Natural killer cell (primary cell): ENCODE measurements around the gene MBD3L2B. TPM values are rescaled to one million over a fixed set of nuclear protein-coding genes. Genes with fewer than 3 reads are reported as not detected.
"Not testable (repeated sequence)": the region's sequence is repeated elsewhere in the genome, so short reads cannot be mapped to it uniquely, and the experiment has no call there.

Experiments used
- ATAC-seq, 3 donors: fragments of 150-1000 bp in 2 of 3; fragments of 200-7000 bp in 1 of 3; cut with Tn5 transposase; 1 replicate in 1 of 3; 2 replicates in 2 of 3; pipeline ENCODE4 v1.10.0; 2021; ENCODE audit warnings: mild to moderate bottlenecking in 2 of 3, moderate library complexity in 2 of 3
- DNase-seq, 2 donors: peaks; one replicate each; pipeline versions ENCODE4 v3.0.0 to v3.0.0-alpha.2; 2013 to 2021; ENCODE audit warnings: mixed read lengths in 1 of 2
- H3K27ac ChIP-seq: one replicate; pipeline ENCODE4 v1.5.1; 2013; ENCODE audit warnings: mild to moderate bottlenecking, low read length
- H3K27me3 ChIP-seq: one replicate; pipeline ENCODE4 v1.6.1; 2013; ENCODE audit warnings: low read length; ENCODE audit not compliant: control insufficient read depth, insufficient read depth
- H3K36me3 ChIP-seq: one replicate; pipeline ENCODE4 v1.6.1; 2013; ENCODE audit warnings: low read length; ENCODE audit not compliant: control insufficient read depth, insufficient read depth
- H3K4me1 ChIP-seq: one replicate; pipeline ENCODE4 v1.6.1; 2013; ENCODE audit warnings: low read length; ENCODE audit not compliant: control insufficient read depth, insufficient read depth
- H3K4me3 ChIP-seq: one replicate; pipeline ENCODE4 v1.5.1; 2013; ENCODE audit warnings: low read length
- H3K9me3 ChIP-seq: one replicate; pipeline ENCODE4 v1.6.1; 2013; ENCODE audit warnings: low read length; ENCODE audit not compliant: control insufficient read depth, insufficient read depth
- H3K27ac Mint-ChIP-seq, 2 donors: one replicate each; pipeline ENCODE4 v1.8.0; 2022; ENCODE audit warnings: mild to moderate bottlenecking in 2 of 2, mixed read lengths in 2 of 2, moderate library complexity in 1 of 2
- H3K27me3 Mint-ChIP-seq, 2 donors: one replicate each; pipeline ENCODE4 v1.8.0; 2022; ENCODE audit warnings: low read depth in 2 of 2, mixed read lengths in 2 of 2
- H3K36me3 Mint-ChIP-seq: one replicate; pipeline ENCODE4 v1.8.0; 2022; ENCODE audit warnings: mixed read lengths
- H3K4me1 Mint-ChIP-seq, 2 donors: one replicate each; pipeline ENCODE4 v1.8.0; 2022; ENCODE audit warnings: mixed read lengths in 2 of 2
- H3K4me3 Mint-ChIP-seq: one replicate; pipeline ENCODE4 v1.8.0; 2022; ENCODE audit warnings: mild to moderate bottlenecking, moderate library complexity, mixed read lengths
- H3K9me3 Mint-ChIP-seq, 2 donors: one replicate each; pipeline ENCODE4 v1.8.0; 2022; ENCODE audit warnings: mixed read lengths in 2 of 2
- WGBS: methylation state at CpG from one replicate; pipeline ENCODE4 v1.1.7; 2013; ENCODE audit warnings: missing lambda C conversion rate; ENCODE audit not compliant: insufficient coverage; 5-methylcytosine and 5-hydroxymethylcytosine counted together
- intact Hi-C: fragments of 100-400 bp; cut with micrococcal nuclease; formaldehyde crosslinking; loops from one replicate; pipeline ENCODE4 v1.14.2; 2022
- total RNA-seq, 4 donors: library from RNA; stranded (reverse); fragments of 120-200 nt in 1 of 4; gene quantifications; one replicate each; pipeline versions ENCODE4 v1.2.3 to v1.2.4, GENCODE V29; 2013 to 2022
- TF ChIP-seq, protein P1 (sequence below): fragments of 200-600 bp; IDR thresholded peaks from one replicate; pipeline ENCODE4 v1.8.0; 2022; ENCODE audit warnings: antibody characterized with exemption

The MBD3L2B gene
- total RNA-seq, result not detected
- total RNA-seq (2013), result not detected

DNA sequence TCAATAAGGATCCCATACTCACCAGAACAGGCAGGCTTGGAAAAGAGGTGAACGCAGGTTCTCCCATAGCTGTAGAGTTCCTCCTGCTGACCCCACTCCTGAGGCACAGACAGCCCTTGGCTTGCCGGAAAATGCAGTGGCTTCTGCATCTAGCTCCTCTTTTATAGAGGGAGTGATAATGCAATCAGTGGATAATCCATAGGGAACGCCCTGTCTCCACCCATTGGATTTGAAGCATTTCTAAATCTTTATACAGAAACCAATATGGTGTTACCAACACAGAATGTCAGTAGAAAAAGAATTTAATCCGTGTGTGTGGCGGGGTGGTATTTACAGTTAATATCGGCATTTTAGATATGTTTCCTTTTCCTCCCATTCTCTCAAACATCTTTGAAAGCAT is at the start of gene MBD3L2B:
TSS of gene MBD3L2B (minus strand) at position 101 of the 400 bp plus-strand sequence. CDS start at position 67, 34 bp downstream.
- H3K4me1 Mint-ChIP-seq, H3K27ac Mint-ChIP-seq, H3K4me3 Mint-ChIP-seq, H3K9me3 Mint-ChIP-seq, H3K4me1 ChIP-seq, H3K9me3 ChIP-seq, ATAC-seq, H3K36me3 ChIP-seq, H3K27me3 ChIP-seq, H3K36me3 Mint-ChIP-seq, H3K27me3 Mint-ChIP-seq, H3K4me3 ChIP-seq, intact Hi-C loops, H3K27ac ChIP-seq, DNase-seq: not testable (repeated sequence)
- WGBS, result no CpG with 5 or more reads among the region's 6 CpGs

DNA sequence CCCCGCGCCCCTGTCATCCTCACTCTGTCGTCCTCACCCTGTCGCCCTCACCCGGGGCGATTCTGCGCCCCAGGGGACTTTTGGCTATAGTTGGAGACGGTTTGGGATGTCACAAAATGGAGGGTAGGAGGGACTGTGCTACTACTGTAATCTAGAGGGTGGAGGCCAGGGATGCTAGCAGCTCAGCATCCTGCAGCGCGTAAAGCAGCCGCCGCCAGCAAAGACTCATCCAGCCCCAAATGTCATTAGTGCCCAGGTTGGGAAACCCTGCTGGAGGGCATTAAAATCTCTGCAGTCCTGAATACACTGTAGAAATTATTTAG is 48.6 kb upstream of the MBD3L2B start:
- Mint-ChIP-seq H3K4me1 (peaks cover 0 to 17% of the 10 kb centered on the region in 2 donors), H3K36me3 (no peaks in the 10 kb centered on the region), H3K9me3 (peaks cover 0 to 2% of the 10 kb centered on the region in 2 donors), H3K27me3 (no peaks in the 10 kb centered on the region), H3K4me3 (peak overlapping the region; percentile 96), H3K27ac (peak overlapping the region; percentile 94 to 95)
- H3K27me3 ChIP-seq, result no peaks in the 10 kb centered on the region
- peak overlapping the region; percentile 87 for H3K4me3 ChIP-seq
- peak; percentile 4 to 10 (median 5) for ATAC-seq
- DNase-seq, result no peak
- TF ChIP-seq, protein P1, sequence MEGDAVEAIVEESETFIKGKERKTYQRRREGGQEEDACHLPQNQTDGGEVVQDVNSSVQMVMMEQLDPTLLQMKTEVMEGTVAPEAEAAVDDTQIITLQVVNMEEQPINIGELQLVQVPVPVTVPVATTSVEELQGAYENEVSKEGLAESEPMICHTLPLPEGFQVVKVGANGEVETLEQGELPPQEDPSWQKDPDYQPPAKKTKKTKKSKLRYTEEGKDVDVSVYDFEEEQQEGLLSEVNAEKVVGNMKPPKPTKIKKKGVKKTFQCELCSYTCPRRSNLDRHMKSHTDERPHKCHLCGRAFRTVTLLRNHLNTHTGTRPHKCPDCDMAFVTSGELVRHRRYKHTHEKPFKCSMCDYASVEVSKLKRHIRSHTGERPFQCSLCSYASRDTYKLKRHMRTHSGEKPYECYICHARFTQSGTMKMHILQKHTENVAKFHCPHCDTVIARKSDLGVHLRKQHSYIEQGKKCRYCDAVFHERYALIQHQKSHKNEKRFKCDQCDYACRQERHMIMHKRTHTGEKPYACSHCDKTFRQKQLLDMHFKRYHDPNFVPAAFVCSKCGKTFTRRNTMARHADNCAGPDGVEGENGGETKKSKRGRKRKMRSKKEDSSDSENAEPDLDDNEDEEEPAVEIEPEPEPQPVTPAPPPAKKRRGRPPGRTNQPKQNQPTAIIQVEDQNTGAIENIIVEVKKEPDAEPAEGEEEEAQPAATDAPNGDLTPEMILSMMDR, result no peak
- intact Hi-C loops, result no loop called here
- WGBS, result under 1% methylated on average over 12 of the region's 12 CpGs
- H3K27ac ChIP-seq, result peak overlapping the region; percentile 82
- peaks cover 15% of the 10 kb centered on the region for H3K4me1 ChIP-seq
- H3K9me3 ChIP-seq, result no peaks in the 10 kb centered on the region
- peaks cover 25% of the 10 kb centered on the region for H3K36me3 ChIP-seq

DNA sequence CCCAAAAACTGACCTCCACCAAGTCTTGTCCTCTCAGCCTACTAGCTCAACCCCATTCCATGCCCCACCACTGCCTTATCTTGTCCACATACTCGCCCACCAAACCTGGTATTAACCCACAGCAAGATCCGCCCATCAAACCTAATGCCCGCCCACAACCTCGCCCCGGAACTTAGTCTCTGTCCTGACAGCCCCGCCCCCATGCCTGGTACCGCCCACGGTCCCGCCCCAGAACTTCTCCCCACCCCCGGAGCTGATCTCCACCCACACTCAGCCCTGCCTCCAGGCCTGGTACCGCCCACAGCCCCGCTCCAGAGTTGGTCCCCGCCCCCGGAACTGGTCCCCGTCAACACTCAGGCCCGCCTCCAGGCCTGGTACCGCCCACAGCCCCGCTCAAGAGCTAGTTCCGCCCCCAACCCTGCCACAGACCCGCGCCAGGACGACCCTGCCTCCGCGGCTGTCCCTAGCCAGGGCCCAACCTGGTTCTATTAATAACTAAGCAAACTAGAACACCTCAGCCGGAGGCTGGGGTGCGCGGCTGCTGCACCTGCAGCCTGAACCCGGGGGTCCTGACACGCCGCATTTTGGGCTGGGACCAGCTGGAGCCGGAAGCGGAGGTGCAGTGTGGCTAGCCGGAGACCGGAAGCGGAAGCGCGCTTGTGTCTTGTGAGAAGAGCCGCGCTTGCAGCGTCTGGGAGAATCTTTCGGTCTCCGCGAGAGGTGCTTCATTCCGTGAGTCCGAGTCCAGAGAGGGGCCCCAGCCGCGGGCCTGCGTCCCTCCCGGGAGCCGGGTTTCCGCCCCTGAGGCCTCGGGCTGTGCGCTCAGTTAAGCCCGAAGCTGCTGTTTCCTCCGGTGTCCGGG is 48.0 kb upstream of the MBD3L2B start, which contains the start of gene ZNF557:
TSS of gene ZNF557 (plus strand) at position 662 of the 862 bp plus-strand sequence. CDS start 5,372 bp downstream, outside the sequence.
- WGBS, result under 1% methylated on average over 56 of the region's 56 CpGs
- intact Hi-C loops, result no loop called here

DNA sequence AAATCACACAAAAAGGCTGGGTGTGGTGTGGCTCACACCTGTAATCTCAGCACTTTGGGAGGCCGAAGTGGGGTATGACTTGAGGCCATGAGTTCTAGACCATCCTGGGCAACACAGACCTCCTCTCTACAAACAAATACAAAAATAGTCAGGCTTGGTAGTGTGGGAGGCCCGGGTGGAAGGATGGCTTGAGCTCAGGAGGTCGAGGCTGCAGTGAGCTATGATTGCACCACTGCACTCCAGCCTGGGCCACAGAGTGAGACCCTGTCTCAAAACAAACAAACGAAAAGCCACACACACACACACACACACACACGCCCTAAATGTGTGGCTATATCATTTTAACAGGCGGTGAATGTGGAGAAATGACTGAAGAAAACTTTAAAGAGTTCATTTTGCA is 47.4 kb upstream of the MBD3L2B start:
- Histone ChIP-seq H3K4me1 (peaks cover 15% of the 10 kb centered on the region), H3K27me3 (no peaks in the 10 kb centered on the region), H3K9me3 (no peaks in the 10 kb centered on the region), H3K27ac (peak overlapping the region; percentile 39), H3K36me3 (peaks cover 16% of the 10 kb centered on the region), H3K4me3 (no peak overlapping the region)
- Mint-ChIP-seq H3K4me3 (peak overlapping the region; percentile 96), H3K36me3 (no peaks in the 10 kb centered on the region), H3K27me3 (no peaks in the 10 kb centered on the region), H3K27ac (peak overlapping the region; percentile 94 to 95), H3K9me3 (peaks cover 0 to 2% of the 10 kb centered on the region in 2 donors), H3K4me1 (peaks cover 0 to 11% of the 10 kb centered on the region in 2 donors)
- TF ChIP-seq, protein P1, result no peak
- intact Hi-C loops, result no loop called here
- DNase-seq (no peak), ATAC-seq (no peak)
- WGBS, result 86% methylated on average over 4 of the region's 6 CpGs

More for the DNA sequence above, 48.0 kb upstream of the MBD3L2B start, which contains the start of gene ZNF557:
- H3K9me3 ChIP-seq, result no peaks in the 10 kb centered on the region
- peaks cover 0 to 2% of the 10 kb centered on the region in 2 donors for H3K9me3 Mint-ChIP-seq
- peaks cover 20% of the 10 kb centered on the region for H3K36me3 ChIP-seq
- peaks cover 0 to 13% of the 10 kb centered on the region in 2 donors for H3K4me1 Mint-ChIP-seq
- DNase-seq (peak; percentile 97 to 99), ATAC-seq (peak; percentile 95 to 100 (median 96))
- peak within 1 kb of the TSS; percentile 96 for H3K4me3 Mint-ChIP-seq
- no peaks in the 10 kb centered on the region for H3K27me3 Mint-ChIP-seq
- peak within 1 kb of the TSS; percentile 87 for H3K4me3 ChIP-seq
- peak within 1 kb of the TSS; percentile 82 for H3K27ac ChIP-seq
- H3K27me3 ChIP-seq, result no peaks in the 10 kb centered on the region
- H3K36me3 Mint-ChIP-seq, result no peaks in the 10 kb centered on the region
- peak within 1 kb of the TSS; percentile 94 to 95 for H3K27ac Mint-ChIP-seq
- H3K4me1 ChIP-seq, result peaks cover 15% of the 10 kb centered on the region
- TF ChIP-seq, protein P1, result no peak
